Stimulated activated CD4-positive, alpha-beta T cell treated with anti-CD3 and anti-CD28 coated beads, TNF-alpha, amount 100 ng/mL, for 24 hours (primary cell): ENCODE measurements around the gene TTLL6.
A peak's percentile ranks its signal among the peaks of the same experiment; 100 is the strongest.

Experiments
- DNase-seq, 3 experiments: peaks; one replicate each; pipeline ENCODE4 v3.0.0-alpha.2; 2020; ENCODE audit warnings: low read depth in 3 of 3

Gene TTLL6

GRCh38 chr17:48738424-48738802 is 78.6 kb downstream of the TTLL6 start:
- DNase-seq: no peak

- DNase-seq: no peak
Observed at GRCh38 chr17:48737330-48738043, 79.5 kb downstream of the TTLL6 start.

- DNase-seq: no peak
Observed at GRCh38 chr17:48735062-48735351, 82.0 kb downstream of the TTLL6 start.

- DNase-seq: no peak
Observed at GRCh38 chr17:48734333-48735061, 82.5 kb downstream of the TTLL6 start.

GRCh38 chr17:48733632-48734328 is 83.2 kb downstream of the TTLL6 start:
- DNase-seq: no peak

GRCh38 chr17:48732688-48733629 is 84.1 kb downstream of the TTLL6 start:
- no peak for DNase-seq

- DNase-seq: no peak
Observed at GRCh38 chr17:48731355-48731754, 85.7 kb downstream of the TTLL6 start.

GRCh38 chr17:48730240-48730550 is 86.8 kb downstream of the TTLL6 start:
- DNase-seq: no peak

- DNase-seq: no peak
Observed at GRCh38 chr17:48729335-48730239, 87.4 kb downstream of the TTLL6 start.

GRCh38 chr17:48728232-48729231 is 88.5 kb downstream of the TTLL6 start, which contains the start of gene HOXB13:
Gene HOXB13, minus strand, starts transcription at chr17:48728750. Its CDS starts 157 bp downstream, at chr17:48728593.
- peak in 2 of 3 experiments; percentile 18 to 46 for DNase-seq

- no peak for DNase-seq
Observed at GRCh38 chr17:48727415-48728175, 89.4 kb downstream of the TTLL6 start.

GRCh38 chr17:48726916-48727286 is 90.1 kb downstream of the TTLL6 start:
- DNase-seq: no peak

GRCh38 chr17:48726114-48726915 is 90.7 kb downstream of the TTLL6 start:
- DNase-seq: no peak

- DNase-seq: no peak
Observed at GRCh38 chr17:48725288-48726064, 91.6 kb downstream of the TTLL6 start.

GRCh38 chr17:48725004-48725287 is 92.1 kb downstream of the TTLL6 start:
- DNase-seq: no peak

GRCh38 chr17:48724251-48725003 is 92.6 kb downstream of the TTLL6 start:
- DNase-seq: peak; percentile 57 to 83 (median 60)
